Measurements from ENCODE around the gene LNX2. TPM values are rescaled to one million over a fixed set of nuclear protein-coding genes. Genes with fewer than 3 reads are reported as not detected.
A peak's percentile ranks its signal among the peaks of the same experiment; 100 is the strongest.
"Not testable (repeated sequence)": the region's sequence is repeated elsewhere in the genome, so short reads cannot be mapped to it uniquely, and the experiment has no call there.

Gene LNX2
- total RNA-seq, 1 donor from 2014 or later, result 15.8 TPM

DNA sequence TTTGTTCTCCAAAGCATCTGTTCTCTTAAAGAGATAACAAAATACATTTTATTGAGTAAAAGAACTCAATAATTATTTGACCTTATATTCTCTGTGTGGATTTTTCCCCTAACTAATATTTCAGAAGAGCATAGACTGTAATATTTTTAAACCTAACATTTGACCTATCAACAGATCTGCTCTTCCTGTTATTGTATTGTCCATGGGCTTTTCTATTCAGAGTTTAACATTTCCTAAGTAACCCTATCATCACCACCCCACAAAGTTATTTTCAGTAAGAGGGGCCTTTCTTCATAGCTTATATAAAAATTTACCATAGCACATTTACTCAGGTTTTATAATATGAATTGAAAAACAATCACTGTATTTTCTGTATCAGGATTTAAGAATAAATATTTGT, 18.9 kb upstream of the LNX2 start:
- DNase-seq (ENCODE audit: low spot score), result no peak

DNA sequence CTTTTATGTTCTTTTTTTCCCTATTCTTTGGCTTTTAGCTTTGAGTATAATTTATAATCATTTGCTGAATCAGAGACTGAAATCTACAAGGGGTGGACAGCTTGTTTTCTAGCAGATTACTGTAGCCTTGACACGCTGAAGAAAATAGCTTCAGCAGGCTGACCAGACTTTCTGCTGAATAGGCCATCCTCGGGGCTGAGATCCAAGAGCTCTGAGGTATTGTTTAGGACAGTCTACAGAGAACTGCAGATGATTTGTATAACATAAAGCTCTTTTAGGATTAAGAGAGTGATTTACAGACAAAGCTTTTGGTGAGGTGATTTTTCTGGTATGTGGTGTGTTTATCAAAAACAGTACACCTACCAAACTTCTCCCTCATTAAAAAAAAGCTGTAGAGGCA, 18.2 kb upstream of the LNX2 start:
- intact Hi-C loops (cut with DNase I), result no loop called here
- no peak for DNase-seq (ENCODE audit: low spot score)

More for the DNA sequence above, 18.9 kb upstream of the LNX2 start:
- intact Hi-C loops (cut with DNase I), result no loop called here

DNA sequence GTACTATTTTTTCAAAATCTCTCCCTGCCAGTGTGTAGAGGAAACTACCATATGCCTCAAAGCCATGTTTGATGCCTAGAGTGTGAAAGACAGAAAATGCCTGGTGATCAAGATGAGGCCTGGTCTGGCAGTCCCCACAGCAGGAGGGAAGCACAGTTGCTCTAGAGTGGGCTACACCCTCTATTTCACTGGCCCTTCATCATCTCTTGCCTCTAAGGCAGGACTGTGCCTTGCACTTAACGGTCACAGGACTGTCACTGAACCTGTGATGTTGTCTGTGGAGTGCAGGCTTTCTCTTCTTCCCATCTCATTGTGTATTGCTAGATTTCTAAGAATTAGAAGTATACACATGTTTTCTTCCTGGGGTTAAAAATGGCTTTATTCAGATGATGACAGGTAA, 17.7 kb upstream of the LNX2 start:
- intact Hi-C loops (cut with DNase I), result no loop called here
- DNase-seq (ENCODE audit: low spot score), result no peak

DNA sequence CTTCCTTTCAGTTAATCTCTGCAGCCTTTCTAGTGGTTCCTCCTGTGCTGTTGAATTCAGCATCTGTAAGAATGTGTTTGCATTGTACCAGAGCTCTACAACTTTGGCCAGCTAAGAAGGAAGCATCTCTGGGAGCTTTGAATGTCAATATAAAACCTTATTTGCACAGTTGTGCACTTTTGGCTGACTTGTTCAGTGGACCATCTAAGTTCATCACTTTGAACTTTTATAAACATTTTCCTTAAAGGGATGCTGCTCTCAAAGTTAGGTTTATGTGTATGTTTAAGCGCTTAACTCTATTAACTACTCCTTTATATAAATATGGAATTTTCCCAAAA, 16.9 kb upstream of the LNX2 start:
- intact Hi-C loops (cut with DNase I), result no loop called here
- DNase-seq (ENCODE audit: low spot score), result no peak

DNA sequence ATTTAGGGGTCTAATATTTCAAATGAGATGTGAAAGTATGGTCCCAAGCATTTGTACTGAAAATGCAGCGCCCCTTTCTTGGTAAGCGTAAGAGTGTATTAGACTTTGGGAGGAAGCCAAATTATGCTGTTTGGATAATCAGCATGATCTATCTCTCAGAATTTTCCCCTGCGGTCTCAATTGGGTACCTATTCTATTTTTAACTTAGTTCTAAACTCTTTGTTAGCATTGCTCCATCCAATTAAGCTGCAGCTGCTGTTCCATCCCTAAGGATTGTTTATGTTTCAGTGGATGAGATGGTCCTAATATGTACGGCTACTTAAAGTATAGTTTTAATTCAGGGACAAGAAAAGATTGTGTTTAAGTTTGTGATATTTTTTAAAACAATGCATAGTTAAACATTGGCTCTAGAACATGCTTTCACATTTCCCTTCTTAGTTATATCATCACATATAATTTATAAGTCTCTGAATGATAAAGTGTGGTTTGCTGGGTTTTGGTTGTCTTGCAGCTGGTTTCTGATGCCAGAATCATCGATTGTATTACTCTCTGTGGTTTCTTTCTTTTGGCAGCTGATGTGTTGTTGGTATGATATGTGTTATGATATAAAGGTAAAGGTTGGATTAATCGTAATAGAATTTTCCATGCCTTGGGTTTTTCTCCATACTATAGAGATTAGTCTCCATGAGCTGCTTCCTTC, 16.4 kb upstream of the LNX2 start:
- intact Hi-C loops (cut with DNase I), result no loop called here
- DNase-seq (ENCODE audit: low spot score), result no peak

DNA sequence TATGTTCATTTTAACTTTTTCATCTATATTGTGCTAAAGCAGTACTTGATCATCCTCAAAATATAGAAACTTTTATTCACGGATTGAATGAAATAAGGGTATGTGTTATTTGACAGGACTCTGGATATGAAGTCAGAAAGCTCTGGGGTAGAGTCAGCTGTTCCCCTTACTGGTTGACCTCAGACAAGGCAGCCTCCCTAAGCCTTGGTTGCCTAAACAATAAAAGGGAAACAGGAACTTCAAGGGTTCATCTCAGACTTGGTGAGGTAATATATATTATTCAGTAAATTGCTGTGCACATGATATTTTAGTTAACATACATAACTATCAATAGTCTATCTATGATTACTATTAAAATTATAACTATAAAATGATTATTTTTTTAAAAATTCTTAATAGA, 14.9 kb upstream of the LNX2 start:
- DNase-seq (ENCODE audit: low spot score), result no peak
- intact Hi-C loops (cut with DNase I), result no loop called here

DNA sequence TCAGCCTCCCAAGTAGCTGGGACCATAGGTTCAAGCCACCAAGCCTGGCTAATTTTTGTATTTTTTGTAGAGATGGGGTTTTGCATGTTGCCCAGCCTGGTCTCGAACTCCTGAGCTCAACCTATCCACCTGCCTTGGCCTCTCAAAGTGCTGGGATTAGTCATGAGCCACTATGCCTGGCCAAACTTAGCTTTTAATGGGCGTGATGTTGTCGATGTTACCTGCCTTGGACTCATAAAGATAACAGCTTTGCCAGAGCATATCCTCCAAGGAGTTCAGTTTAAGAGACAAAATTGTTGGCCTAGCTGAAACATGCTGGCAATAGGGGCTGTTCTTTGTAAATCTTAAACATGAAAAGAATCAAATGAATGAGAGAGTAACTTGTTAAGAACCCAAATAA, 14.5 kb upstream of the LNX2 start:
- no peak for DNase-seq (ENCODE audit: low spot score)
- intact Hi-C loops (cut with DNase I), result no loop called here

DNA sequence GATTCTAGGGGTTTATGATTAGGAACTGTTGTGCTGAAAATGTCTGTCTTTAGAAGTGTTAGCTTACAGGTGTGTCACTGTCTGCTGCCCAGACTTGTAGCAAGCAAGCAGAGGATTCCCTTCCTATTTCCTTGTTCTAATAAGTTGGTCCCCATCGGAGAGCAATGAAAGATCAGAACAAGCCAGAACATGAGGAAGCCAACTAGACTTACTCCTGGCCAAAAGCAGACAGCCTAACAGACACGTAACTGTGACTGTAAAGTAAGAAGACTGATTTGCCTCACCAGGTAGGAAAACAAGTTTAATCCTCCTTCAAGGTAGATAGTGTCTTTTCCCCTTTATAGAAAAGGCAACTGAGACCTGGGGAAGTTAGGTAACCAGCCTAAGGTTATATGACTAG, 13.9 kb upstream of the LNX2 start:
- intact Hi-C loops (cut with DNase I), result no loop called here
- DNase-seq (ENCODE audit: low spot score), result no peak

DNA sequence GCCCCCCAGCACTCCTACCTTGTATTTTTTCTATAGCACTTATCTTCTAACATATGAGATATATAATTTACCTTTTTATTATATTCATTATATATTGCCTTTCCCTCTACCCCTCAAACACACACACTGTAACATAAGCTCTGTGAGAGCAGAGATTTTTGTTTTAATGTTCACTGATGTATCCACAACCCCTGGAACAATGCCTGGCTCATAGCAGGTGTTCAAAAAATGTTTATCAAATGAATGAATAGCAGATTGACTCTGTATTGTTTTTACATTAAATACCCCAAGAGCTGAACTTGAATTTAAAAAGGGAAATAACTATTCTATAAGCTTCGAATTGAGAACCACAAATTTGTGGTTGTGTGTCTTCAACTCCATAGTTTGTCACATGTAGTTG, 12.3 kb upstream of the LNX2 start:
- no peak for DNase-seq (ENCODE audit: low spot score)
- intact Hi-C loops (cut with DNase I), result no loop called here

DNA sequence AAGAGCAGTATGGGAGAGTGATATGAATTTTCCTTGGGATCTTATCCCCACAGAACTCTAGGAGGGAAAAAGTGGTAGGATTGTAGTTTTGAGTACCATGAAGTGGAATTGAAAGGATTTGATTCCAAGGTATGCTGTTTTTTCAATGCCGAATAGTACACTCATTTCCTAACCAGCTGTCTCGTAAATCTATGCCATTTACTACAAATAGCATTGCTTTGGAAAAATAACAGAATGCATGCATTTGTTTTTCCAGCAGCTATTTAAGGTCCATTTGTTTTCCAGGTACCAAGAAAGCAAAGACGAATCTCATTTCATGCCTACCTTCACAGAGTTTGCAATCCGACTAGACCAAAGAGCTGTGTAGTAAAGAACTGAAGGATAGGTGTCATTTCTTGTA, 11.9 kb upstream of the LNX2 start:
- intact Hi-C loops (cut with DNase I), result no loop called here
- no peak for DNase-seq (ENCODE audit: low spot score)

DNA sequence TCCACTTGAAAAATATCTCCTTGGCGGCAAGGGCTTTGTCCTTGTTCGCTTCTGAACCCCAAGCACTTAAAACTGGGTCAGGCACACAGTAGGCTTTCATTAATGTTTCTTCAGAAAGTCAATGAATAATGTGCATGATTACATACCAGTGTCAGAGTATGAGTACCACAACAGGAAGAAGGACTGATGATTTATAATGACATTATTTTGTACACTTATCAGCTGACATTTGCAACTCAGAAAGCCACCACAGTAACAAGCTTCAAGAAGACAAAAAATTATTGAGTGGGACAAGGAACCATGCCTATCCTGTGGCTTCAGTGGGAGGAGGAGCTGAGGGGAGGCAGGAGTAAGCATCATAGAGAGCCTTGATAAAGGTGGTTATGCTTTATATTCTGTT, 11.3 kb upstream of the LNX2 start:
- DNase-seq (ENCODE audit: low spot score), result no peak
- intact Hi-C loops (cut with DNase I), result no loop called here

DNA sequence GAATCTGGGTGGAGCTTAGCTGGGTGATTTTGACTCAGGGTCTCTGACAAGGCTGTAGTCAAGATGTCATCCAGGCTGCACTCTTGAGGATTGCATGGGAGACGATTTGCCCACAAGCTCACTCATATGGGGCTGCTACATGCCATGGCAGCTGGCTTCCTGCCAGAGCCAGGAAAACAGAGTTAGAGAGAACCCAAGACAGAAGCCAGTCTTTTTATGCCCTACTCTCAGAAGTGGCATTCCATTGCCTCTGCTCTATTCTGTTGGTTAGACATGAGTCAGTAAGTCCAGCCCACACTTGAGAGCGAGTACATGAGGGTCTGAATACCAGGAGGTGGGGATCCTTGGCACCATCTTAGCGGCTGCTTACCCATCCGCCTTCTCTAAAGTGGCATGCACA, 10.8 kb upstream of the LNX2 start:
- intact Hi-C loops (cut with DNase I), result no loop called here
- no peak for DNase-seq (ENCODE audit: low spot score)

DNA sequence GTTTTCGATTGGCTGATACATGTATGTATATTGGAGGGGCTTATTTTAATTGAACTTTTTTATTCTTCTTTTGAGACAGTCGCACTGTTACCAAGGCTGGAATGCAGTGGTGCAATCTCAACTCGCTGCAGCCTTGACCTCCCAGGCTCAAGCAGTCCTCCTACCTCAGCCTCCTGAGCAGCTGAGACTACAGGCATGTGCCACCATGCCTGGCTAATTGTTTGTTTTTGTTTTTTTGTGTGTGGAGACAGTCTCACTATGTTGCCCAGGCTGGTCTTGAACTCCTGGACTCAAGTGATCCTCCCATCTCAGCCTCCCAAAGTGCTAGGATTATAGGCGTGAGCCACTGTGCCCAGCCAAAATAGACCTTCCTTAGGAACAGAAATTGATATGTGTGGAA, 8.4 kb upstream of the LNX2 start:
- DNase-seq (ENCODE audit: low spot score); intact Hi-C loops (cut with DNase I): not testable (repeated sequence)

DNA sequence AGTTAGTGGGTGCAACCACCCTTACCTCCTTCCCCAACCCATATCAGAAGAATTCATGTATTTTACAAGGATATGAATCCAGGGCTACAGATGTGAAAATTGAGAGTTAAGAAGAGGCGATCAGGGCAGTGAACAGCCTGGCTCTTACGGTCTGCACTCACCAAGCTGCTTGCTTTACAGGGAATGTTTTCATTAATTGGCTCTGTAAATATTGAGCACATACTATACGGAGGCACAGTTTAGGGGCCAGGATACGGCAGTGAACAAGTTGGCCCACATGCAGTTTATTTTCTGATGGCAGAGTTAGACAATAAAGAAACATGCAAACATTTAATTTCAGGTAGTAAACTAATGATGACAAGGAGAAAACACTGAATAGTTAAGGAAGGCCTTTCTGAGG, 7.8 kb upstream of the LNX2 start:
- no peak for DNase-seq (ENCODE audit: low spot score)
- intact Hi-C loops (cut with DNase I), result no loop called here

DNA sequence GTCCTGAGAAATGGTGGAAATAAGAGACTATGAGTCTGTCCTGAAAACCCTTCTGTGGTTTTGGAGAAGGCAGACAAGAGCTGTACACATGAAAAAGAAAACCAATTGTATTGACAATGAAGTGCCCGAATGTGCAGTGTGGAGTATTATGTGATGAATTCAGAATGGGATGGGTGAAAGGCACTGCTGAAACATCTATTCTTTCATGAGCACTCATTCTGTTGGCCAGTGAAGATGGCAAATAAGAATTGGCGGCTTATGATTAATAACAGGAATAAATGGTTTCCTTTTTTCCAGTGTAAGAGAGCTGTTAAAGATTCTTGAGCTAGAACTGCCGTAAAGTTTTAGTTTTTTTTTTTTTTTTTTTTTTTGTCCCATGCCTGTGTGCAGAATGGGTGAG, 7.1 kb upstream of the LNX2 start:
- intact Hi-C loops (cut with DNase I), result no loop called here
- no peak for DNase-seq (ENCODE audit: low spot score)

DNA sequence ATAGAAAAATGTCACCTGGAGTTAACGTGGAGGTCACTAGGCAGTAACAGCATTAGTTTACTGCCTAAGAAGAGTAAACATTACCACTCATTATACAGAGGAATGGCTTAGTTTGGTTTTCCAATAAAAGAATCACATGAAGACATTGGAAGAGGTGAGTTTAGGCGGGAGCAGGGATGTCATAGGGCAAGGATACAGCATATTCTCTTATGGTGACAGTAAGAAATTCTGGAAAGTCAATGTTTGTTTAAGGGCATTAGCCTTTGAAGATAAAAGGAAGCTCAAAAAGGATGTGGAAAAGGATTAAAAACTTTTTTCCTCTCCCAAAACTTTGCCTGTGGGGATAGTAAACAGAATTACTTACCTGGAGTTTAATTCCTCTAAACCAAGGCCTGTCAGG, 5.5 kb upstream of the LNX2 start:
- intact Hi-C loops (cut with DNase I), result no loop called here
- DNase-seq (ENCODE audit: low spot score), result no peak

DNA sequence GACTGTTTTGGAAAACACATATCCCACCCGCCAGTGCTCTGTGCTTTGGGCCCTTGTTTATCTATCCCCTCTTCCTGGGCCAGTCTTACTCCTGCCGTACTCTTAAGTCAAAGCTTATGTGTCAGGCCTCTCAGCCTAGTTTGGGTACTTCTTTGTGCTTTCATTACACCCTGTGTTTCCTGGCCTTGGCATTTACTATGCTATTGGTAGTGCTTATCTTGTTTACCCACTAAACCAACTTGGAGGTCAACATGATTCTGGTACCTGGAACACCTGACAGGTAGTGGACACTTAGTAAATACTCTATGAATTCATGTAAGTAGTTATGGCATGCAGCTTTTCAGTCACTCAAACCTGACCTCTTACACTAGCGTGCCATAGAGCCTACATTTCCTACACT, 3.7 kb upstream of the LNX2 start:
- DNase-seq (ENCODE audit: low spot score), result no peak
- intact Hi-C loops (cut with DNase I), result loop anchor here (5.0 kb wide), 2 partner anchors 92 to 197 kb away; no protein-coding TSS in a partner anchor

DNA sequence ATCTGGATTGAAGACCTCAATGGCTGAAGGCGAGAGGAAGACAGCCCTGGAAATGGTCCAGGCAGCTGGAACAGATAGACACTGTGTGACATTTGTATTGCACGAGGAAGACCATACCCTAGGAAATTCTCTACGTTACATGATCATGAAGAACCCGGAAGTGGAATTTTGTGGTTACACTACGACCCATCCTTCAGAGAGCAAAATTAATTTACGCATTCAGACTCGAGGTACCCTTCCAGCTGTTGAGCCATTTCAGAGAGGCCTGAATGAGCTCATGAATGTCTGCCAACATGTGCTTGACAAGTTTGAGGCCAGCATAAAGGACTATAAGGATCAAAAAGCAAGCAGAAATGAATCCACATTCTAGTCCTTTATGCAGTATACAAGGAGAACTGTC, 2.6 kb upstream of the LNX2 start:
- DNase-seq (ENCODE audit: low spot score), result no peak
- intact Hi-C loops (cut with DNase I), result loop anchor here (5.0 kb wide), 2 partner anchors 91 to 196 kb away; no protein-coding TSS in a partner anchor

DNA sequence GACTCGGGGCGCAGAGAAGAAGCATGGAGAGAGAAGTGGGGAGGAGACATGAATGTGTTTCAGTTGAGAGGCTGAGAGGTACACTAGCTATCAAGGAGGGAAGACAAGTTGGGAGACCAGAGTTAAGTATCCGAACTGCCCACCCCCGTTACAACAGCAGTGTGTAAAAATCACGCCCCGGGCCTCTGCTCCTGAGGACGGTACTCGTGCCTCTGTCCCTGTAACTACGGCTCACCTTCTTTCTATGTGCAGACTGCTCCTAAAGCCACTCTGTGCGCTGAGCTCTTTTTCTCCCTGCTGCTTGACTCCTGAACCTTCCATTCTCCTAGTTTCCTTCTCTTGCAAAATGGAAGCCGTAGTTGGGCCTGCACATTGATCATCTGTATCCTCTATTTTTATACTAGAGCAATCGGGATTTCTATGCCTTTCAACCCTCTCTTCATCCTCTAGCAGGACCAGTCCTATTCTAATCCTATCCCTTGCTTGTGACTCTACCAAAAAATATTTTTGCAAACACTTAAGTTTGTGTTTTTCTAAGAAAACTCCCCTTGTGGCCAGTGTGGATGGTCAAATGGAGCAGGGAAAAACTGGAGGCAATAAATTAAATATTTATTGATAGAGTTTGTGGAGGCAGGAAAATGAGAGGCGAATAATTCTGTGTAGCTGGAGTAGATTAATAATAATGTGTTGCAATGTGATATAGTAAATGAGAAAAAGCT, 1.9 kb upstream of the LNX2 start:
- DNase-seq (ENCODE audit: low spot score), result no peak
- intact Hi-C loops (cut with DNase I), result loop anchor here (5.0 kb wide), 2 partner anchors 90 to 195 kb away; no protein-coding TSS in a partner anchor

DNA sequence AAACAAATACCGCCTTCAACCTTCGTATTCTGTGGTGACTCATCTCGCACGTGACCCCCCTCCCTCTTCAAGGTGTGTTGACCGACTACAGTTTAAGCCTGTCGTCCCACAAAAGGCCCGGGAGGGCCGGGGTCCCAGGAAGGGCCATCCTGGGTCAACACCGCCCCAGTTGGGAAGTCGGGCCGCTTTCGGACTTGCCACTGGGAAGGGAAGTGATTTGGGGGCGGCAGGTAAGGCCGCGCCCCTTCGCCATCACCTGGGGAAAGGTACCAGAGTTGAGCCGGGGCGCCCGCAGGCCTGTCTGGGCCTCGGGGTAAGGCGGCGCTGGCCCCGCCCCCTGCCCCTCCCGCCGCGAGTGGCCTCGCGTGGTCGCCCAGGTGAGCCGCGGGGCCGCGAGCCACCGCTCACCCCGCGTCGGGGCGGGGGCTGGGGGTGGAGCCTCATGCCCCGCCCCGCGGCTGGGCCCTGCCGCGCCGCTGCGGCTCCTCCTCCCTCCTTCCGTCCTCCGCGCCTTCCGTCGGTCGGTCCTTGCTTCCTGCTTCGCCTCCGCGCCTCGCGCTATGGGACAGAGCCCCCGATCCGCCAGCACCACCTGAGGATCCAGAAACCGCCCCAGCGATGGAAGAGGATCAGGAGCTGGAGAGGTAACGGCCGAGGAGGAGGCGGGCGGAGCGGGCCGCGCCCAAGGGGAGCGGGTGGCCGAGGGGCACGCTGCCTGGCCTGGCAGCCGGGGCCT, 1.2 kb upstream of the LNX2 start, which contains the start of gene POLR1D:
TSS of gene POLR1D (plus strand) at position 527 of the 736 bp plus-strand sequence. CDS start at position 619, 92 bp downstream.
- intact Hi-C loops (cut with DNase I), result loop anchor here (5.0 kb wide), 2 partner anchors 89 to 194 kb away; no protein-coding TSS in a partner anchor
- DNase-seq (ENCODE audit: low spot score), result peak; percentile 92

DNA sequence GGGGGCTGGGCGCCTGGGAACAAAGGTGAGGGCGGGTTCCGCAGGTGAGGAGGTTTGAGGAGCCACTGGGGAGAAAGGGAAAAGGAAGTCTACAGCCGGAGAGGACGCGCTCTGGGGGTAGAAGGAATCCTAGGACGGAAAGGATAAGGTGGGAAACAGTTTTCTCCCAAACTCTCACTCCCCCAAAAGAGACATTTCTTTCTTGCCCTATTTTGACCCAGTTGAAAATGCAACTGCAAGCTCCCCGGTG, 712 bp upstream of the LNX2 start:
- DNase-seq (ENCODE audit: low spot score), result no peak
- intact Hi-C loops (cut with DNase I), result loop anchor here (5.0 kb wide), 2 partner anchors 89 to 194 kb away; no protein-coding TSS in a partner anchor

All from cardiac septum (tissue), 1 donor.